Measurements from ENCODE around the gene ETF1. TPM values are rescaled to one million over a fixed set of nuclear protein-coding genes. Genes with fewer than 3 reads are reported as not detected.

The ETF1 gene
- total RNA-seq, 6 experiments from 2014 or later = 133 to 153 (median 148) TPM

DNA sequence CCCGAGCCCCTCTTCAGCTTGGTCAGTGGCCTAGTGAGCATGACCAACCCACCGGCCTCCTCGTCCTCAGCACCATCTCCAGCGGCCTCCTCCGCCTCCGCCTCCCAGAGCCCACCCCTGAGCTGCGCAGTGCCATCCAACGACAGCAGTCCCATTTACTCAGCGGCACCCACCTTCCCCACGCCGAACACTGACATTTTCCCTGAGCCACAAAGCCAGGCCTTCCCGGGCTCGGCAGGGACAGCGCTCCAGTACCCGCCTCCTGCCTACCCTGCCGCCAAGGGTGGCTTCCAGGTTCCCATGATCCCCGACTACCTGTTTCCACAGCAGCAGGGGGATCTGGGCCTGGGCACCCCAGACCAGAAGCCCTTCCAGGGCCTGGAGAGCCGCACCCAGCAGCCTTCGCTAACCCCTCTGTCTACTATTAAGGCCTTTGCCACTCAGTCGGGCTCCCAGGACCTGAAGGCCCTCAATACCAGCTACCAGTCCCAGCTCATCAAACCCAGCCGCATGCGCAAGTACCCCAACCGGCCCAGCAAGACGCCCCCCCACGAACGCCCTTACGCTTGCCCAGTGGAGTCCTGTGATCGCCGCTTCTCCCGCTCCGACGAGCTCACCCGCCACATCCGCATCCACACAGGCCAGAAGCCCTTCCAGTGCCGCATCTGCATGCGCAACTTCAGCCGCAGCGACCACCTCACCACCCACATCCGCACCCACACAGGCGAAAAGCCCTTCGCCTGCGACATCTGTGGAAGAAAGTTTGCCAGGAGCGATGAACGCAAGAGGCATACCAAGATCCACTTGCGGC lies 75.9 kb downstream of the ETF1 start:
- DNase-seq = peak; percentile 41
- H3K27me3 Mint-ChIP-seq (ENCODE audit: insufficient read depth) = peaks cover 67% of the 10 kb centered on the region
- peaks cover 35% of the 10 kb centered on the region for H3K4me1 Mint-ChIP-seq (ENCODE audit: low read depth)
- peaks cover 61% of the 10 kb centered on the region for H3K9me3 Mint-ChIP-seq
- TF ChIP-seq, protein P1, sequence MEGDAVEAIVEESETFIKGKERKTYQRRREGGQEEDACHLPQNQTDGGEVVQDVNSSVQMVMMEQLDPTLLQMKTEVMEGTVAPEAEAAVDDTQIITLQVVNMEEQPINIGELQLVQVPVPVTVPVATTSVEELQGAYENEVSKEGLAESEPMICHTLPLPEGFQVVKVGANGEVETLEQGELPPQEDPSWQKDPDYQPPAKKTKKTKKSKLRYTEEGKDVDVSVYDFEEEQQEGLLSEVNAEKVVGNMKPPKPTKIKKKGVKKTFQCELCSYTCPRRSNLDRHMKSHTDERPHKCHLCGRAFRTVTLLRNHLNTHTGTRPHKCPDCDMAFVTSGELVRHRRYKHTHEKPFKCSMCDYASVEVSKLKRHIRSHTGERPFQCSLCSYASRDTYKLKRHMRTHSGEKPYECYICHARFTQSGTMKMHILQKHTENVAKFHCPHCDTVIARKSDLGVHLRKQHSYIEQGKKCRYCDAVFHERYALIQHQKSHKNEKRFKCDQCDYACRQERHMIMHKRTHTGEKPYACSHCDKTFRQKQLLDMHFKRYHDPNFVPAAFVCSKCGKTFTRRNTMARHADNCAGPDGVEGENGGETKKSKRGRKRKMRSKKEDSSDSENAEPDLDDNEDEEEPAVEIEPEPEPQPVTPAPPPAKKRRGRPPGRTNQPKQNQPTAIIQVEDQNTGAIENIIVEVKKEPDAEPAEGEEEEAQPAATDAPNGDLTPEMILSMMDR (IDR thresholded peaks at IDR 0.05) = no peak
- peak overlapping the region; percentile 97 for H3K27ac Mint-ChIP-seq
- peaks cover 26% of the 10 kb centered on the region for H3K36me3 Mint-ChIP-seq (ENCODE audit: low read depth)
- peak overlapping the region; percentile 89 for H3K4me3 Mint-ChIP-seq

DNA sequence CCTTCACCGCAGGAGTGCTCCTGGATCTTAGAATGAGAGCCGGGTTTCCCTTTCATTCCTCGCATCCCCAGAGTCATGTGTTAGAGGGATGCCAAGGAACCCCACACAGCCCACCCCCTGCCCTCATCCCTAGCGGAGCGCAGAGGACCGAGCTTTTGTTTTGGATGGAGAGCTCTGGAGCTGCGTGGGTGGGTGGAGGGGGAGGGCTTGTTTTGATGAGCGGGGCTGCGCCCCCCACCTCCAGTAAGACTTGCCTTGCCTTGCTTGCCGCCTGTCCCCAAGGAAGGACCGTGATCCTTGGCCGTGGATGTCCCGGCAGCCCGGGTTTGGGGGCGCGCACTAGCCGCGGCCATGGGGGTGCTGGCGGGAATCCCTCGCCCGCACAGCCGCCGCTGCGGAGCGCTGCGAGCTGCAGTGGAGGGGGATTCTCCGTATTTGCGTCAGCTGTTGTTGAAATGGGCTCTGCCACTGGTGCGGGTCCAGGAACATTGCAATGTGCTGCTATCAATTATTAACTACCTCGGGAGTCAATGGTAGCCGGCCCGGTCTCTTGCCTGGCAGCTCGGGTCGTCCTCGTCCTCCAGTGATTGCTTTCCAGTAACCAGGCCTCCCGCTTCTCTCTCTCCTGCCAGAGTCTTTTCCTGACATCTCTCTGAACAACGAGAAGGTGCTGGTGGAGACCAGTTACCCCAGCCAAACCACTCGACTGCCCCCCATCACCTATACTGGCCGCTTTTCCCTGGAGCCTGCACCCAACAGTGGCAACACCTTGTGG lies 76.7 kb downstream of the ETF1 start:
- peak; percentile 50 for DNase-seq
- Mint-ChIP-seq H3K4me3 (peak overlapping the region; percentile 89), H3K27ac (peak overlapping the region; percentile 97)

DNA sequence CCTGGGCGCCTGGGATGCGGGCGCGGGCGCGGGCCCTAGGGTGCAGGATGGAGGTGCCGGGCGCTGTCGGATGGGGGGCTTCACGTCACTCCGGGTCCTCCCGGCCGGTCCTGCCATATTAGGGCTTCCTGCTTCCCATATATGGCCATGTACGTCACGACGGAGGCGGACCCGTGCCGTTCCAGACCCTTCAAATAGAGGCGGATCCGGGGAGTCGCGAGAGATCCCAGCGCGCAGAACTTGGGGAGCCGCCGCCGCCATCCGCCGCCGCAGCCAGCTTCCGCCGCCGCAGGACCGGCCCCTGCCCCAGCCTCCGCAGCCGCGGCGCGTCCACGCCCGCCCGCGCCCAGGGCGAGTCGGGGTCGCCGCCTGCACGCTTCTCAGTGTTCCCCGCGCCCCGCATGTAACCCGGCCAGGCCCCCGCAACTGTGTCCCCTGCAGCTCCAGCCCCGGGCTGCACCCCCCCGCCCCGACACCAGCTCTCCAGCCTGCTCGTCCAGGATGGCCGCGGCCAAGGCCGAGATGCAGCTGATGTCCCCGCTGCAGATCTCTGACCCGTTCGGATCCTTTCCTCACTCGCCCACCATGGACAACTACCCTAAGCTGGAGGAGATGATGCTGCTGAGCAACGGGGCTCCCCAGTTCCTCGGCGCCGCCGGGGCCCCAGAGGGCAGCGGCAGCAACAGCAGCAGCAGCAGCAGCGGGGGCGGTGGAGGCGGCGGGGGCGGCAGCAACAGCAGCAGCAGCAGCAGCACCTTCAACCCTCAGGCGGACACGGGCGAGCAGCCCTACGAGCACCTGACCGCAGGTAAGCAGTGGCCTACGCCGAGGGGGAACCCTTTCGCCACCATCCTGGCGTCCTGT lies 77.5 kb downstream of the ETF1 start, which contains the start of gene EGR1:
Gene EGR1 (plus strand): TSS at position 219 of the 864 bp plus-strand sequence. CDS start 283 bp downstream, at position 502.
- H3K27ac Mint-ChIP-seq = peak within 1 kb of the TSS; percentile 97
- H3K36me3 Mint-ChIP-seq (ENCODE audit: low read depth) = peaks cover 26% of the 10 kb centered on the region
- peaks cover 47% of the 10 kb centered on the region for H3K4me1 Mint-ChIP-seq (ENCODE audit: low read depth)
- peak within 1 kb of the TSS; percentile 89 for H3K4me3 Mint-ChIP-seq
- DNase-seq = peak; percentile 96
- H3K27me3 Mint-ChIP-seq (ENCODE audit: insufficient read depth) = peaks cover 53% of the 10 kb centered on the region
- TF ChIP-seq, protein P1 (IDR thresholded peaks at IDR 0.05) = 0 out of 2 replicates have a peak, but pooled peaks have one; percentile 19
- H3K9me3 Mint-ChIP-seq = peaks cover 47% of the 10 kb centered on the region

More for the DNA sequence above, 76.7 kb downstream of the ETF1 start:
- peaks cover 26% of the 10 kb centered on the region for H3K36me3 Mint-ChIP-seq (ENCODE audit: low read depth)
- H3K27me3 Mint-ChIP-seq (ENCODE audit: insufficient read depth) = peaks cover 62% of the 10 kb centered on the region
- peaks cover 55% of the 10 kb centered on the region for H3K9me3 Mint-ChIP-seq
- H3K4me1 Mint-ChIP-seq (ENCODE audit: low read depth) = peaks cover 41% of the 10 kb centered on the region
- TF ChIP-seq, protein P1 (IDR thresholded peaks at IDR 0.05) = no peak

DNA sequence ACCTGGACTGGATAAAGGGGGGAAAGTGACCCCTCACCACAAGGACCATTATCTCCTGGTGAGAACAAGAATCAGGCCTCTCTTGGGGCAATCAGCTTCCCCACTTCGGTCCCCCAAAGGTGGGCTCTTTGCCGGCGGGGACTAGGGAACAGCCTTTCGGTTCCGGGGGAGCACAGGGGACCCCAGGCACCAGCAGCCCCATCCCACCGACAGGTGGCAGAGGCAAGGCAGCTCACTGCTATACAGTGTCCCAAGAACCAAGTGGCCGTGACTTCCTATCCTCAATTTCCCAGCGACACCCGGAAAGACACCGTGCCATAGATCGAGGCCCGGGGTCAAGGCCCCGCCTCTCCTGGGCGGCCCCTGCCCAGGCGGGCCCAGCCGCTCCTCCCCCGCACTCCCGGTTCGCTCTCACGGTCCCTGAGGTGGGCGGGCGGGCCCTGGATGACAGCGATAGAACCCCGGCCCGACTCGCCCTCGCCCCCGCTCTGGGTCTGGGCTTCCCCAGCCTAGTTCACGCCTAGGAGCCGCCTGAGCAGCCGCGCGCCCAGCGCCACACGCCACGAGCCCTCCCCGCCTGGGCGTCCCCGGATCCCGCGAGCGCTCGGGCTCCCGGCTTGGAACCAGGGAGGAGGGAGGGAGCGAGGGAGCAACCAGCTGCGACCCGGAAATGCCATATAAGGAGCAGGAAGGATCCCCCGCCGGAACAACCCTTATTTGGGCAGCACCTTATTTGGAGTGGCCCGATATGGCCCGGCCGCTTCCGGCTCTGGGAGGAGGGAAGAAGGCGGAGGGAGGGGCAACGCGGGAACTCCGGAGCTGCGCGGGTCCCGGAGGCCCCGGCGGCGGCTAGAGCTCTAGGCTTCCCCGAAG lies 78.4 kb downstream of the ETF1 start:
- Mint-ChIP-seq H3K27ac (peak overlapping the region; percentile 97), H3K4me1 (ENCODE audit: low read depth) (peaks cover 42% of the 10 kb centered on the region), H3K36me3 (ENCODE audit: low read depth) (peaks cover 26% of the 10 kb centered on the region), H3K27me3 (ENCODE audit: insufficient read depth) (peaks cover 45% of the 10 kb centered on the region), H3K4me3 (peak overlapping the region; percentile 89), H3K9me3 (peaks cover 39% of the 10 kb centered on the region)
- DNase-seq = peak; percentile 99
- TF ChIP-seq, protein P1 (IDR thresholded peaks at IDR 0.05) = peak; percentile 79

All from HFFc6 (cell line).